GM21360 (cell line): ENCODE data around the gene CDC34.

Experiments
- ATAC-seq: cut with Tn5 transposase; IDR thresholded peaks from one replicate; pipeline ENCODE4 v1.9.1; 2021; ENCODE audit warnings: mild to moderate bottlenecking, moderate library complexity; ENCODE audit not compliant: unreplicated experiment

The CDC34 gene

GRCh38 chr19:497491-497868, 34.1 kb upstream of the CDC34 start:
- no peak for ATAC-seq

GRCh38 chr19:497869-498510, 33.6 kb upstream of the CDC34 start:
- ATAC-seq, result no peak

- no peak for ATAC-seq
Observed at GRCh38 chr19:498511-498891, 33.1 kb upstream of the CDC34 start.

GRCh38 chr19:498977-499623, 32.5 kb upstream of the CDC34 start:
- no peak for ATAC-seq

GRCh38 chr19:501646-502045, 29.9 kb upstream of the CDC34 start:
- ATAC-seq, result no peak

- no peak for ATAC-seq
Observed at GRCh38 chr19:504616-505015, 26.9 kb upstream of the CDC34 start.

GRCh38 chr19:506404-507285, 24.9 kb upstream of the CDC34 start:
- peak; percentile 51 for ATAC-seq

GRCh38 chr19:507286-508203, 24.0 kb upstream of the CDC34 start, which contains the start of gene TPGS1:
TPGS1 (plus strand) TSS chr19:507497; CDS start chr19:507507, 10 bp downstream.
- peak; percentile 49 for ATAC-seq

GRCh38 chr19:508204-509150, 23.1 kb upstream of the CDC34 start:
- no peak for ATAC-seq

GRCh38 chr19:510606-511100, 20.9 kb upstream of the CDC34 start:
- no peak for ATAC-seq

- ATAC-seq, result no peak
Observed at GRCh38 chr19:511101-511851, 20.3 kb upstream of the CDC34 start.

- ATAC-seq, result no peak
Observed at GRCh38 chr19:512547-513365, 18.8 kb upstream of the CDC34 start.

- ATAC-seq, result no peak
Observed at GRCh38 chr19:513368-514165, 18.0 kb upstream of the CDC34 start.

GRCh38 chr19:514166-514663, 17.3 kb upstream of the CDC34 start:
- ATAC-seq, result no peak

- no peak for ATAC-seq
Observed at GRCh38 chr19:517721-518597, 13.6 kb upstream of the CDC34 start.
